ENCODE measurements around the gene FHL2.

FHL2 gene

DNA sequence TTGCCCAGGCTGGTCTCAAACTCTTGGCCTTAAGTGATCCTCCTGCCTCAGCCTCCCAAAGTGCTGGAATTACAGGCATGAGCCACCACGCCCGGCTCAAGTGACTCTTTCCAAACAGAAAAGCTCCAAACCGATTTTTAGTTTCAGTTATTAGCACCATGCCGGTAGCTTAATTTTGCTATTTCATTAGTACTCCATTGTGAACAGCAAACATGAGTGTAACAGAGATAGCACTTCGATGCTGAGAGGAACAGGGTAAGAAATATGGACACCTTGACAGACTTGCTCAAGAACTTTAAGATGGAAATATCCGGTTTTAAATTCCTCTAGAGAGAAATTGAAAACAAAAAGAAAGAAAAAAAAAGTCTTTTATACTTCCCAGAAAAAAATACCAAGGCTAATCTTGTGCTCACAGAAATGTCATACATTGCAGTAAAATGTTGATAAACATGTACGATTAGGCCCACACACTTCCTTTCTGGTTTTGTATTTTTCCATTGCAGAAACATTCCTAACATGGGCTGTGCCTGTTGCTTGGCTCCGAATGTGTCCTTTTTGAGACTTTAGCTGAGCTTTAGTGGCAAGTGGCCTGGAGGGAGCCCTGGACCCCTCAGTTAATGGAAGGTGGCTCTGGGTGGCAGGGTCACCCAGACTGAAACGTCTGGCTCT, 18.3 kb downstream of the FHL2 start:
- H3K4me3 ChIP-seq (ENCODE audit: low read depth, low read length): no peak overlapping the region
- DNase-seq (ENCODE audit: low read depth): no peak
- TF ChIP-seq, protein P1, sequence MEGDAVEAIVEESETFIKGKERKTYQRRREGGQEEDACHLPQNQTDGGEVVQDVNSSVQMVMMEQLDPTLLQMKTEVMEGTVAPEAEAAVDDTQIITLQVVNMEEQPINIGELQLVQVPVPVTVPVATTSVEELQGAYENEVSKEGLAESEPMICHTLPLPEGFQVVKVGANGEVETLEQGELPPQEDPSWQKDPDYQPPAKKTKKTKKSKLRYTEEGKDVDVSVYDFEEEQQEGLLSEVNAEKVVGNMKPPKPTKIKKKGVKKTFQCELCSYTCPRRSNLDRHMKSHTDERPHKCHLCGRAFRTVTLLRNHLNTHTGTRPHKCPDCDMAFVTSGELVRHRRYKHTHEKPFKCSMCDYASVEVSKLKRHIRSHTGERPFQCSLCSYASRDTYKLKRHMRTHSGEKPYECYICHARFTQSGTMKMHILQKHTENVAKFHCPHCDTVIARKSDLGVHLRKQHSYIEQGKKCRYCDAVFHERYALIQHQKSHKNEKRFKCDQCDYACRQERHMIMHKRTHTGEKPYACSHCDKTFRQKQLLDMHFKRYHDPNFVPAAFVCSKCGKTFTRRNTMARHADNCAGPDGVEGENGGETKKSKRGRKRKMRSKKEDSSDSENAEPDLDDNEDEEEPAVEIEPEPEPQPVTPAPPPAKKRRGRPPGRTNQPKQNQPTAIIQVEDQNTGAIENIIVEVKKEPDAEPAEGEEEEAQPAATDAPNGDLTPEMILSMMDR (IDR thresholded peaks at IDR 0.05; ENCODE audit: insufficient read depth, low read depth, low read length, missing control alignments): no peak

DNA sequence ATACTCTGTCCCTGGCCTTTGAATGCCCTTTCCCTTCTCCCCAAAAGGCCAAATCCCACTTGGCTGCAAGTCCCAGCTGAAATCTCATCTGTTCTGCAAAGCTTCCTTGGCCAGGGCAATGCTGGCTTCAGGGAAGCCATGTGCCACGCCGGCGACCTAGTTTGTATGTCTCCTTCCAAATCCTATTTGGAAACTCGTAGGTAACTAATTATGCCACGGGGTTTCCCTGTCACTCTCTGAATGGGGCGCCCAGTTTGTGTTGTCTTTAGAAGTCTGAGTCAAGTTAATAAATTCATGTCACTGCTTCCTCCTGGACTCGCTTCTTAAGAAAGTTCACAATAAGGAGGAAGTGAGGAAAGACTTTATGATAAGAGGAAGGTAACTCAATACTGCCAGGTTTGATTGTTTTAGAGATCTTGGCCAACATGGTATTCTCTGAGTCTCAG, 19.1 kb downstream of the FHL2 start:
- no peak for DNase-seq (ENCODE audit: low read depth)
- TF ChIP-seq, protein P1 (IDR thresholded peaks at IDR 0.05; ENCODE audit: insufficient read depth, low read depth, low read length, missing control alignments): no peak
- no peak overlapping the region for H3K4me3 ChIP-seq (ENCODE audit: low read depth, low read length)

DNA sequence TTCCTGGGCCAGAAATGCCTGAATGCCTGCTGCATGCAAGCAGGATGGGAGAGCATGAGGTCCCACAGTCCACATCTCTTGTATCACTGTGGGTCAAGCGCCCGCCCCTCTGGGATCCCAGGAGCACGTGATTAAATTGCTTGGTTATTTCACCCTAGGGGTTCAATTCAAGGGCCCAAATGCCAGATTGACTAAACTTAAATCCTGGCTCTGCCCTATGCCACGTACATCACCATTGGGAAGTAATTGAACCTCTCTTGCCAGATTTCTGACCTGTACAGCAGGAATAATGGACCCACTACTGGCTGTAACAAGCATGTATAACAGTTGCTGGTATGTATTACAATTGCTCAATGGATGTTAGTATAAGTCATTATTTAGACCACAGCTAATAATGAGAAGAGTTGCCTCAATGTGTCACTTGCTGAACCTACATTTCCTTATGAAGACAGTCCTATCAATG, 19.9 kb downstream of the FHL2 start:
- no peak for DNase-seq (ENCODE audit: low read depth)
- no peak overlapping the region for H3K4me3 ChIP-seq (ENCODE audit: low read depth, low read length)
- TF ChIP-seq, protein P1 (IDR thresholded peaks at IDR 0.05; ENCODE audit: insufficient read depth, low read depth, low read length, missing control alignments): no peak

DNA sequence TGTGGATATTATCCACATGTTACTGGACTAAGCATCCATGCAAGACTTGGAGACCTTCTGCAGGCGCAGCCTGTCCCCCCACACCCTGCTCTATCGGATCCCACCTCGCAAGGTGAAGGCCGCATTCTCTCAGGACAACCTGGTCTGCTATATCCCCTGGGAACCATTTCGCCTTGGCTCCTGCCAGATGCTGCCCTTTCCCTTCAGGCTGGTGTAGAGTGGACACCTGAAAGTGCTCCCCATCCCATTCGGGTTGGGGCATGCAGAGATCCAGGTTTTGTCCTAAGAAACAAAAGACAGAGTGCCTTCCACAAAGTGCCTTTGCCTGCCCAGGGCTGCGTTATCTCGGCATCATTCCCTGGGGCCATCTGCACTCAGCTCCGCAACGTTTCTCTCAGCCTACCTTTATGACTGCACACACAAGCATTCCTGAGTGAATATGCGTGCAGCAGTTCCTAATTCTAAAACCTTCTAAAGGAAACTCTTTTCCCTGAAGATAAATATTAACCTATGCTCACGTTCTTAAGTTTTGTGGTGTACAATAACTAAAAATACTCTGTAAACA, 20.5 kb downstream of the FHL2 start:
- H3K4me3 ChIP-seq (ENCODE audit: low read depth, low read length): no peak overlapping the region
- TF ChIP-seq, protein P1 (IDR thresholded peaks at IDR 0.05; ENCODE audit: insufficient read depth, low read depth, low read length, missing control alignments): no peak
- no peak for DNase-seq (ENCODE audit: low read depth)

DNA sequence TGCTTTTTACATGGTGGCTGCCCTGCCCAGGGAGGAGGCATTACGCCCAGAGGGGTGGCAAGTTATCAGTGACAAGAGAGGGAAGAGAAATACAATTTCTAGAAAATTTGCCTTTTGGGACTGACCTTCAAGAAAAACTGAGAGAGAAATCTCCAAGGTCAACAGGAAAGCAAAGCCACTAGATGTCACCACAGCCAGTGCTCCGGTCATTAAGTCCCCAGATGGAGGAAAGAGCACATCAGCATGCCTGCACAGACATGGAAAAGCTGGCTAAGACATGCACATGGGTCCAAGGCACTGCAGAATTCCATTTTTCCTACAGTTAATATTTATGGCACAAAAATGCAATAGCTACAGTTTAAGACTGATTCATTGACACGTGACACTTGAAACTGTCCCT, 21.0 kb downstream of the FHL2 start:
- H3K4me3 ChIP-seq (ENCODE audit: low read depth, low read length): no peak overlapping the region
- no peak for DNase-seq (ENCODE audit: low read depth)
- TF ChIP-seq, protein P1 (IDR thresholded peaks at IDR 0.05; ENCODE audit: insufficient read depth, low read depth, low read length, missing control alignments): no peak

DNA sequence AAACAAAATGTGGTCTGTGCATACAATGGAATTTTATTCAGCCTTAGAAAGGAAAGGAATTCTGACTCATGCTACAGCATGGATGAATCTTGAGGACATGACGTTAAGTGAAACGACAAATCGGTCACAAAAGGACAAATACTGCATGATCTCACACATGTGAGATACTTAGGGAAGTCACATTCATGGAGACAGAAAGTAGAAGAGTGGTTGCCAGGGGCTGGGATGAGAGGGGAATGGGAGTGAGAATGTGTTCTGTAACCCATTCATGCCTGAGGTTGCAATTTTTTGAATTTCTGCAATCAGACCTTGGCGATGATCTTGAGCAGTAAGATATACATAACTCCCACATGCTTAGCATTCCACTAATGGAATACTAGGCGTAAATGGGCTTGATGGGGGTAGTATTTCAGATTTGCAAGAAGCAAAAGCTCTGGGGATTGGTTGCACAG, 22.0 kb downstream of the FHL2 start:
- TF ChIP-seq, protein P1 (IDR thresholded peaks at IDR 0.05; ENCODE audit: insufficient read depth, low read depth, low read length, missing control alignments): no peak
- no peak overlapping the region for H3K4me3 ChIP-seq (ENCODE audit: low read depth, low read length)
- no peak for DNase-seq (ENCODE audit: low read depth)
